B cell (primary cell): ENCODE measurements around the gene AUTS2. TPM values are rescaled to one million over a fixed set of nuclear protein-coding genes. Genes with fewer than 3 reads are reported as not detected.

ENCODE experiments used
- ATAC-seq: fragments of 200-7000 bp; cut with Tn5 transposase; one replicate; pipeline ENCODE4 v1.10.0; 2021; ENCODE audit warnings: low read depth, mild to moderate bottlenecking, moderate number of reproducible peaks, moderate library complexity
- CTCF ChIA-PET: fragments of 350-600 bp; sonication (Branson Sonifier 250); formaldehyde crosslinking; loops from one replicate; lab custom pipeline; 2021; ENCODE audit warnings: antibody characterized with exemption, inconsistent platforms; lab: Charles Lee
- POLR2A ChIA-PET: fragments of 350-600 bp; sonication (Branson Sonifier 250); formaldehyde crosslinking; loops from one replicate; lab custom pipeline; 2021; ENCODE audit warnings: antibody characterized with exemption; lab: Charles Lee
- DNase-seq: peaks from one replicate; pipeline ENCODE4 v3.0.0; 2013
- H2AFZ ChIP-seq: 2 replicates; pipeline ENCODE4 v1.6.1; 2012; ENCODE audit warnings: mild to moderate bottlenecking, low read depth, low read length; ENCODE audit not compliant: insufficient read depth, poor library complexity, severe bottlenecking
- H3K27ac ChIP-seq, 2 donors: 1 replicate in 1 of 2; 2 replicates in 1 of 2; pipeline ENCODE4 v1.5.1; 2012 to 2013; ENCODE audit warnings: low read length in 2 of 2, mild to moderate bottlenecking in 2 of 2, moderate library complexity in 1 of 2
- H3K27me3 ChIP-seq, 4 experiments: fragments of 200-600 bp in 1 of 4; sonication (generic) in 1 of 4; replicated peaks in 1 of 4; 1 replicate in 2 of 4; 2 replicates in 2 of 4; pipeline versions ENCODE4 v1.6.1 to v1.7.0; 2013 to 2016; ENCODE audit warnings: low read length in 3 of 4, mild to moderate bottlenecking in 2 of 4, mixed read lengths in 1 of 4, moderate library complexity in 1 of 4; ENCODE audit not compliant: insufficient read depth in 4 of 4, control insufficient read depth in 3 of 4; ENCODE audit errors: control extremely low read depth in 1 of 4
- H3K36me3 ChIP-seq, 2 experiments: replicated peaks in 1 of 2; 1 replicate in 1 of 2; 2 replicates in 1 of 2; pipeline versions ENCODE4 v1.6.1 to v1.7.1; 2013; ENCODE audit warnings: low read length in 1 of 2; ENCODE audit not compliant: insufficient read depth in 2 of 2, control insufficient read depth in 1 of 2; ENCODE audit errors: control extremely low read depth in 1 of 2, extremely low read depth in 1 of 2
- H3K4me1 ChIP-seq, 2 donors: fragments of 200-600 bp in 1 of 2; sonication (generic) in 1 of 2; 1 replicate in 1 of 2; 2 replicates in 1 of 2; pipeline versions ENCODE4 v1.5.1 to v1.6.1; 2013 to 2017; ENCODE audit warnings: low read length in 2 of 2; ENCODE audit not compliant: control insufficient read depth in 2 of 2, insufficient read depth in 2 of 2
- H3K4me2 ChIP-seq: replicated peaks from 2 replicates; pipeline ENCODE3; 2012; ENCODE audit warnings: mild to moderate bottlenecking, low read depth, low read length; ENCODE audit not compliant: poor library complexity, severe bottlenecking
- H3K4me3 ChIP-seq, 5 experiments: fragments of 200-600 bp in 1 of 5; sonication (generic) in 1 of 5; 1 replicate in 3 of 5; 2 replicates in 2 of 5; pipeline versions ENCODE4 v1.5.1 to v1.7.0; 2011 to 2016; ENCODE audit warnings: low read length in 4 of 5, mild to moderate bottlenecking in 4 of 5, low read depth in 2 of 5, control low read depth in 1 of 5, moderate library complexity in 1 of 5; ENCODE audit not compliant: insufficient read depth in 1 of 5; ENCODE audit errors: control extremely low read depth in 1 of 5, extremely low read depth in 1 of 5
- H3K79me2 ChIP-seq: fragments of 200-600 bp; sonication (generic); one replicate; pipeline ENCODE4 v1.6.0; 2016; ENCODE audit warnings: low read length; ENCODE audit not compliant: control insufficient read depth, insufficient read depth
- H3K9ac ChIP-seq: fragments of 200-600 bp; sonication (generic); 2 replicates; pipeline ENCODE4 v1.6.1; 2017; ENCODE audit warnings: mild to moderate bottlenecking, low read length, moderate library complexity
- H3K9me3 ChIP-seq, 3 donors: one replicate each; pipeline versions ENCODE4 v1.6.1 to v1.7.1; 2013; ENCODE audit warnings: low read length in 2 of 3; ENCODE audit not compliant: control insufficient read depth in 2 of 3, insufficient read depth in 1 of 3; ENCODE audit errors: control extremely low read depth in 1 of 3
- H4K20me1 ChIP-seq: 2 replicates; pipeline ENCODE4 v1.6.0; 2012; ENCODE audit warnings: mild to moderate bottlenecking, low read length; ENCODE audit not compliant: insufficient read depth, control insufficient read depth, poor library complexity, severe bottlenecking
- H3K27ac Mint-ChIP-seq: one replicate; pipeline ENCODE4 v1.8.0; 2021; ENCODE audit warnings: mixed read lengths
- H3K27me3 Mint-ChIP-seq: one replicate; pipeline ENCODE4 v1.8.0; 2021; ENCODE audit warnings: mixed read lengths
- H3K4me1 Mint-ChIP-seq: one replicate; pipeline ENCODE4 v1.8.0; 2021; ENCODE audit warnings: mixed read lengths
- H3K4me3 Mint-ChIP-seq: one replicate; pipeline ENCODE4 v1.8.0; 2021; ENCODE audit warnings: mixed read lengths
- H3K9me3 Mint-ChIP-seq: one replicate; pipeline ENCODE4 v1.8.0; 2022; ENCODE audit warnings: mixed read lengths; ENCODE audit not compliant: insufficient read depth
- EZH2 ChIP-seq: IDR thresholded peaks from 2 replicates; pipeline ENCODE4 v1.6.1; 2012; ENCODE audit warnings: borderline replicate concordance, low read depth, mild to moderate bottlenecking, moderate library complexity, low read length; ENCODE audit not compliant: insufficient read depth, poor library complexity, severe bottlenecking
- WGBS: methylation state at CpG from one replicate; pipeline ENCODE4 v1.1.5; 2013; ENCODE audit warnings: missing lambda C conversion rate; ENCODE audit not compliant: insufficient coverage; 5-methylcytosine and 5-hydroxymethylcytosine counted together
- intact Hi-C: fragments of 100-400 bp; cut with micrococcal nuclease; formaldehyde crosslinking; loops from one replicate; pipeline ENCODE4 v1.10.0; 2022
- polyA plus RNA-seq: library from polyadenylated mRNA; depleted of rRNA; stranded (reverse); fragments of >200 nt; gene quantifications from 2 replicates; pipeline ENCODE4 v1.2.3, GENCODE V29; 2012
- total RNA-seq, 2 donors: library from RNA; stranded (reverse); fragments of 120-200 nt in 1 of 2; gene quantifications; 1 replicate in 1 of 2; 2 replicates in 1 of 2; pipeline versions ENCODE4 v1.2.3 to v1.2.4, GENCODE V29; 2013 to 2022
- TF ChIP-seq, protein P1 (sequence below): fragments of 200-600 bp; IDR thresholded peaks from one replicate; pipeline ENCODE4 v1.8.0; 2022; ENCODE audit warnings: antibody characterized with exemption, mild to moderate bottlenecking

Gene AUTS2
- total and polyA plus RNA-seq, 2 donors (not counting 1 experiment from before 2014, with no cell fraction given): 22.3 to 35.0 TPM

DNA sequence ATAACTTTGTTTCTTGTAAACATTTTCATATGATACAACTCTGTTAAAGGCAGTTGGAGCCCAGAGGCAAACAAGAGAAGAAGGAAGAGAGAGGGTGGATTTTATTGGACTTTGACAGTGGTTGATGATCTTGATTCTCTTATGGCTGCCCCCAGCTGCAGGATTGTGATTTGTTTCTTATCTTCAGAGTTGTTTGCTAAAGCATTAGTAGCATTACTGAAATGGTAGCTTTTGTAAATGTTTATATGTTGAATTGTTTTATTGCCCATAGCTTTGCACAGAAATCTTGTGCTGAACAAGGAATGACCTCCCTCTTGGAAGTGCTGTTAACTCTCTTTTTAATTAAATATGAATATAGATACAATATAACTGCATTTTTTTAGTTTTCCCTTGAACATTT lies 309.4 kb downstream of the AUTS2 start:
- intact Hi-C loops: no loop called here
- peaks cover 44% of the 10 kb centered on the region for H3K79me2 ChIP-seq
- ChIA-PET CTCF (no interaction called here), POLR2A (no interaction called here)
- H2AFZ ChIP-seq: no peak overlapping the region
- H3K27ac ChIP-seq: no peak overlapping the region
- no peak overlapping the region for H3K4me2 ChIP-seq
- H3K4me1 ChIP-seq: peaks cover 11 to 32% of the 10 kb centered on the region in 2 donors
- Mint-ChIP-seq H3K4me1 (peaks cover 44% of the 10 kb centered on the region), H3K27me3 (no peaks in the 10 kb centered on the region), H3K27ac (no peak overlapping the region), H3K9me3 (no peaks in the 10 kb centered on the region), H3K4me3 (no peak overlapping the region)
- no peak overlapping the region for H3K9ac ChIP-seq
- H3K4me3 ChIP-seq: no peak overlapping the region
- no peaks in the 10 kb centered on the region for H3K27me3 ChIP-seq
- H4K20me1 ChIP-seq: peaks cover 11% of the 10 kb centered on the region
- H3K36me3 ChIP-seq: no peaks in the 10 kb centered on the region
- no peak for DNase-seq
- TF ChIP-seq, protein P1, sequence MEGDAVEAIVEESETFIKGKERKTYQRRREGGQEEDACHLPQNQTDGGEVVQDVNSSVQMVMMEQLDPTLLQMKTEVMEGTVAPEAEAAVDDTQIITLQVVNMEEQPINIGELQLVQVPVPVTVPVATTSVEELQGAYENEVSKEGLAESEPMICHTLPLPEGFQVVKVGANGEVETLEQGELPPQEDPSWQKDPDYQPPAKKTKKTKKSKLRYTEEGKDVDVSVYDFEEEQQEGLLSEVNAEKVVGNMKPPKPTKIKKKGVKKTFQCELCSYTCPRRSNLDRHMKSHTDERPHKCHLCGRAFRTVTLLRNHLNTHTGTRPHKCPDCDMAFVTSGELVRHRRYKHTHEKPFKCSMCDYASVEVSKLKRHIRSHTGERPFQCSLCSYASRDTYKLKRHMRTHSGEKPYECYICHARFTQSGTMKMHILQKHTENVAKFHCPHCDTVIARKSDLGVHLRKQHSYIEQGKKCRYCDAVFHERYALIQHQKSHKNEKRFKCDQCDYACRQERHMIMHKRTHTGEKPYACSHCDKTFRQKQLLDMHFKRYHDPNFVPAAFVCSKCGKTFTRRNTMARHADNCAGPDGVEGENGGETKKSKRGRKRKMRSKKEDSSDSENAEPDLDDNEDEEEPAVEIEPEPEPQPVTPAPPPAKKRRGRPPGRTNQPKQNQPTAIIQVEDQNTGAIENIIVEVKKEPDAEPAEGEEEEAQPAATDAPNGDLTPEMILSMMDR: no peak
- no peak for ATAC-seq
- peaks cover 0 to 23% (median 4%) of the 10 kb centered on the region in 3 donors for H3K9me3 ChIP-seq

DNA sequence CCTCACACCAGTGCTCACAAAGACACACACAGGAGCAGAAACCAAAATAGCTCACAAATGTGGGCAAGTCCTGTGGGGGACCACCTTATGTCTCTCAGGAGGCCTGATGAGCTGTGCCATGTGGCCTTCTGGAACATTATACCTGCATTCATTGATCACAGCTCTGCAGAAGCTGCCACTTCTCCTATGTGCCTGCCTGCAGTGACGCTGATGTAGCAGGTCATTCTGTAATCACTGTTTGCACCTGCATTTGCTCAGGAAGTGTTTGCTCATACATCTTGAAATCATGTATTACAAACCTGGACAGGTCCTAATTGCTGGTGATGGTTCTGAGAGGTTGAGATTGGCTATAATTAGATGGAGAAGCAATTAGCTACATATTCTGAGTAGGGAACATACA lies 310.2 kb downstream of the AUTS2 start:
- no peak for DNase-seq
- no peak for ATAC-seq
- TF ChIP-seq EZH2: no peak
- TF ChIP-seq, protein P1: no peak
- Histone ChIP-seq H3K9me3 (peaks cover 0 to 23% (median 4%) of the 10 kb centered on the region in 3 donors), H3K36me3 (no peaks in the 10 kb centered on the region), H4K20me1 (peaks cover 11% of the 10 kb centered on the region), H3K4me1 (peaks cover 11 to 32% of the 10 kb centered on the region in 2 donors), H3K4me2 (no peak overlapping the region), H2AFZ (no peak overlapping the region), H3K27me3 (no peaks in the 10 kb centered on the region), H3K27ac (no peak overlapping the region), H3K9ac (no peak overlapping the region), H3K79me2 (peaks cover 49% of the 10 kb centered on the region), H3K4me3 (no peak overlapping the region)
- H3K9me3 Mint-ChIP-seq: no peaks in the 10 kb centered on the region
- H3K4me3 Mint-ChIP-seq: no peak overlapping the region
- no peaks in the 10 kb centered on the region for H3K27me3 Mint-ChIP-seq
- WGBS: 40% methylated on average over 1 of the region's 1 CpG
- peaks cover 43% of the 10 kb centered on the region for H3K4me1 Mint-ChIP-seq
- H3K27ac Mint-ChIP-seq: no peak overlapping the region
- ChIA-PET CTCF (no interaction called here), POLR2A (no interaction called here)
- intact Hi-C loops: no loop called here
